HUES6 (cell line): ENCODE measurements around the gene TBC1D13.
"Not testable (repeated sequence)": the region's sequence is repeated elsewhere in the genome, so short reads cannot be mapped to it uniquely, and the experiment has no call there.

Experiments
- H3K27ac ChIP-seq: 2 replicates; pipeline ENCODE4 v1.7.0; 2013; ENCODE audit warnings: low read depth, mild to moderate bottlenecking, low read length, inconsistent platforms
- H3K27me3 ChIP-seq: 2 replicates; pipeline ENCODE4 v1.6.1; 2013; ENCODE audit warnings: low read length; ENCODE audit not compliant: control insufficient read depth, insufficient read depth
- H3K36me3 ChIP-seq: 2 replicates; pipeline ENCODE4 v1.6.1; 2013; ENCODE audit warnings: low read length; ENCODE audit not compliant: control insufficient read depth, insufficient read depth
- H3K4me1 ChIP-seq: 2 replicates; pipeline ENCODE4 v1.6.1; 2013; ENCODE audit warnings: low read length; ENCODE audit not compliant: control insufficient read depth, insufficient read depth
- H3K4me3 ChIP-seq: 2 replicates; pipeline ENCODE4 v1.5.1; 2013; ENCODE audit warnings: low read depth, low read length
- H3K9ac ChIP-seq: one replicate; pipeline ENCODE4 v1.6.1; 2013; ENCODE audit warnings: mild to moderate bottlenecking, low read length
- H3K9me3 ChIP-seq: 2 replicates; pipeline ENCODE4 v1.6.1; 2013; ENCODE audit warnings: low read depth, low read length; ENCODE audit not compliant: control insufficient read depth, insufficient read depth

The TBC1D13 gene

DNA sequence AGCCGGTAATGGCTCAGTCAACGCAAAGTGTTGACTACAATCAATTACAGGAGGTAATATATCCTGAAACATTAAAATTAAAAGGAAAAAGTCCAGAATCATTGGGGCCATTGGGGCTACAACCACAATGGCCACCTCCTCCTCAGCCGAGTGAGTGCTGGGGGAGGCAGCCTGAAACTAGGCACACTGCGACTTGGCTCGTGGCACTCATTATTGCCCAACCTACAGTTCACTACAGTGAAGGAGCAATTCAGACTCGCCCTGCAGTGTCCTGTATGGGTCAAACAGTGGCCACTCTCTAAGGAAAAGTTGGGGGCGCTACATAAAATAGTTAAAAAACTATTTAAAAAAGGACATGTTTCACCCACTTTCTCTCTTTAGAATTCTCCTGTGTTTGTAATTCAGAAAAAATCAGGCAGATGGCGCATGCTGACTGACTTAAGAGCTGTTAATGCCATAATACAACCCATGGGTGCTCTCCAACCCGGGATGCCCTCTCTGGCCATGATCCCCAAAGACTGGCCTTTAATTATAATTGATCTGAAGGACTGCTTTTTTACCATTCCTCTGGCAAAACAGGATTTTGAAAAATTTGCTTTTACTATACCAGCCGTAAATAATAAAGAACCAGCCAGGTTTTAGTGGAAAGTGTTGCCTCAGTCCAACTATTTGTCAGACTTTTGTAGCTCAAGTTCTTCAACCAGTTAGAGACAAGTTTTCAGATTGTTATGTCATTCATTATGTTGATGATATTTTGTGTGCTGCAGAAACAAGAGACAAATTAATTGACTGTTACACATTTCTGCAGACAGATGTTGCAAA, 64.9 kb downstream of the TBC1D13 start:
- not testable (repeated sequence) for H3K9ac ChIP-seq, H3K27me3 ChIP-seq, H3K4me3 ChIP-seq, H3K27ac ChIP-seq, H3K36me3 ChIP-seq, H3K4me1 ChIP-seq
- peaks cover 21% of the 10 kb centered on the region; the same call in 1 of the 2 replicates for H3K9me3 ChIP-seq

DNA sequence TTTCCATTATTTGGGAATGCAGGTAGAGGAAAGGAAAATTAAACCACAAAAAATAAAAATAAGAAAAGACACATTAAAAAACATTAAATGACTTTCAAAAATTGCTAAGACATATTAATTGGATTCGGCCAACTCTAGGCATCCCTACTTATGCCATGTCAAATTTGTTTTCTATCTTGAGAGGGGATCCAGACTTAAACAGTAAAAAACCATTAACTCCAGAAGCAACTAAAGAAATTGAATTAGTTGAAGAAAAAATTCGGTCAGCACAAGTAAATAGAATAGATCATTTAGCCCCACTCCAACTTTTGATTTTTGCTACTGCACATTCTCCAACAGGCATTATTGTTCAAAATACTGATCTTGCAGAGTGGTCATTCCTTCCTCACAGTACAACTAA, 65.6 kb downstream of the TBC1D13 start:
- H3K9me3 ChIP-seq: peaks cover 20% of the 10 kb centered on the region; the same call in 1 of the 2 replicates
- not testable (repeated sequence) for H3K27ac ChIP-seq, H3K4me1 ChIP-seq, H3K27me3 ChIP-seq, H3K36me3 ChIP-seq, H3K9ac ChIP-seq, H3K4me3 ChIP-seq

DNA sequence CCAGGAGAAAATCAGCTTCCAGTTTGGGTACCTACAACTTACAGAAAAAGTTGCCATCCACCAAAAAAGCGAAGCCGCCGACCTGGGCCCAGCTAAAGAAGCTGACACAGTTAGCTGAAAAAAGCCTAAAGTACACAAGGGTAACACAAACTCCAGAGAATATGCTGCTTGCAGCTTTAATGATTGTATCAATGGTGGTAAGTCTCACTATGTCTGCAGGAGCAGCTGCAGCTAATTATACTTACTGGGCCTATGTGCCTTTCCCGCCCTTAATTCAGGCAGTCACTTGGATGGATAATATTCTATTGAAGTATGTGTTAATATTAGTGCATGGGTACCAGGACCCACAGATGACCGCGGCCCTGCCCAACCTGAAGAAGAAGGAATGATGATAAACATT, 67.4 kb downstream of the TBC1D13 start:
- H3K9ac ChIP-seq: not testable (repeated sequence)

DNA sequence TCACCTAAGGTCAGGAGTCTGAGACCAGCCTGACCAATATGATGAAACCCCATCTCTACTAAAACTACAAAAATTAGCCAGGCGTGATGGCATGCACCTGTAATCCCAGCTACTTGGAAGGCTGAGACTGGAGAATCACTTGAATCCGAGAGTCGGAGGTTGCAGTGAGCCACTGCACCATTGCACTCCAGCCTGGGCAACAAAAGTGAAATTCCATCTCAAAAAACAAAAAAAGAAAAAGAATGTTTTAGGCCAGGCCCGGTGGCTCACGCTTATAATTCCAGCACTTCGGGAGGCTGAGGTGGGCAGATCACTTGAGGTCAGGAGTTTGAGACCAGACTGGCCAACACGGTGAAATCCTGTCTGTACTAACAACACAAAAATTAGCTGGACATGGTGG, 71.4 kb downstream of the TBC1D13 start:
- peaks cover 21% of the 10 kb centered on the region for H3K4me1 ChIP-seq
- not testable (repeated sequence) for H3K4me3 ChIP-seq, H3K27ac ChIP-seq, H3K36me3 ChIP-seq, H3K9me3 ChIP-seq, H3K9ac ChIP-seq, H3K27me3 ChIP-seq

More for the DNA sequence above, 67.4 kb downstream of the TBC1D13 start:
- not testable (repeated sequence) for H3K36me3 ChIP-seq, H3K4me3 ChIP-seq, H3K27ac ChIP-seq, H3K27me3 ChIP-seq, H3K4me1 ChIP-seq
- peaks cover 12% of the 10 kb centered on the region; the same call in 1 of the 2 replicates for H3K9me3 ChIP-seq
